Measurements from ENCODE around the gene THRB. TPM values are rescaled to one million over a fixed set of nuclear protein-coding genes. Genes with fewer than 3 reads are reported as not detected.

Gene THRB
- total RNA-seq, 3 donors from 2014 or later: 25.1 to 75.5 (median 59.8) TPM

GRCh38 chr3:24364359-24364758 is 130.3 kb downstream of the THRB start:
- no peak for TF ChIP-seq CTCF (IDR thresholded peaks at IDR 0.05)
- peaks cover 31% of the 10 kb centered on the region for H3K4me1 ChIP-seq (ENCODE audit: low read depth)
- no peak for DNase-seq
- H3K36me3 ChIP-seq (ENCODE audit: low read depth): no peaks in the 10 kb centered on the region
- no peak for ATAC-seq
- H3K9me3 ChIP-seq: no peaks in the 10 kb centered on the region
- intact Hi-C loops (cut with DNase I, micrococcal nuclease): no loop called here
- H3K4me3 ChIP-seq: no peak overlapping the region

- TF ChIP-seq CTCF (IDR thresholded peaks at IDR 0.05): no peak
- DNase-seq: no peak
- H3K9me3 ChIP-seq: no peaks in the 10 kb centered on the region
- H3K4me3 ChIP-seq: no peak overlapping the region
- intact Hi-C loops (cut with DNase I, micrococcal nuclease): no loop called here
- ATAC-seq: peak; percentile 44
- peaks cover 29% of the 10 kb centered on the region for H3K4me1 ChIP-seq (ENCODE audit: low read depth)
- H3K36me3 ChIP-seq (ENCODE audit: low read depth): no peaks in the 10 kb centered on the region
Measured at GRCh38 chr3:24363242-24363641, 131.4 kb downstream of the THRB start.

GRCh38 chr3:24361623-24362022 is 133.0 kb downstream of the THRB start:
- intact Hi-C loops (cut with DNase I, micrococcal nuclease): no loop called here
- ATAC-seq (no peak), DNase-seq (no peak)
- Histone ChIP-seq H3K4me3 (no peak overlapping the region), H3K4me1 (ENCODE audit: low read depth) (peaks cover 24% of the 10 kb centered on the region), H3K36me3 (ENCODE audit: low read depth) (no peaks in the 10 kb centered on the region), H3K9me3 (no peaks in the 10 kb centered on the region)
- no peak for TF ChIP-seq CTCF (IDR thresholded peaks at IDR 0.05)

- no peak for ATAC-seq
Measured at GRCh38 chr3:24360957-24361356, 133.7 kb downstream of the THRB start.

GRCh38 chr3:24359645-24360462 is 134.8 kb downstream of the THRB start:
- Histone ChIP-seq H3K9me3 (no peaks in the 10 kb centered on the region), H3K4me3 (no peak overlapping the region), H3K4me1 (ENCODE audit: low read depth) (peaks cover 9% of the 10 kb centered on the region), H3K36me3 (ENCODE audit: low read depth) (no peaks in the 10 kb centered on the region)
- no peak for ATAC-seq
- intact Hi-C loops (cut with DNase I, micrococcal nuclease): no loop called here
- TF ChIP-seq CTCF (IDR thresholded peaks at IDR 0.05): no peak
- no peak for DNase-seq

More at GRCh38 chr3:24360957-24361356, 133.7 kb downstream of the THRB start:
- TF ChIP-seq CTCF (IDR thresholded peaks at IDR 0.05): no peak
- DNase-seq: no peak
- no peak overlapping the region for H3K4me3 ChIP-seq
- no peaks in the 10 kb centered on the region for H3K36me3 ChIP-seq (ENCODE audit: low read depth)
- no peaks in the 10 kb centered on the region for H3K9me3 ChIP-seq
- H3K4me1 ChIP-seq (ENCODE audit: low read depth): peaks cover 20% of the 10 kb centered on the region
- intact Hi-C loops (cut with DNase I, micrococcal nuclease): no loop called here
